HL-60/S4 treated with retinoic acid at 250 ng/mL for 4 days and 3 days (cell line): ENCODE data around the gene ETS2.

Experiments
- in situ Hi-C: fragments of 300-500 bp; cut with MboI; formaldehyde crosslinking; loops from 2 replicates; pipeline ENCODE4 v1.7.0; 2022; ENCODE audit warnings: low sequenced_read_pairs

The ETS2 gene

DNA sequence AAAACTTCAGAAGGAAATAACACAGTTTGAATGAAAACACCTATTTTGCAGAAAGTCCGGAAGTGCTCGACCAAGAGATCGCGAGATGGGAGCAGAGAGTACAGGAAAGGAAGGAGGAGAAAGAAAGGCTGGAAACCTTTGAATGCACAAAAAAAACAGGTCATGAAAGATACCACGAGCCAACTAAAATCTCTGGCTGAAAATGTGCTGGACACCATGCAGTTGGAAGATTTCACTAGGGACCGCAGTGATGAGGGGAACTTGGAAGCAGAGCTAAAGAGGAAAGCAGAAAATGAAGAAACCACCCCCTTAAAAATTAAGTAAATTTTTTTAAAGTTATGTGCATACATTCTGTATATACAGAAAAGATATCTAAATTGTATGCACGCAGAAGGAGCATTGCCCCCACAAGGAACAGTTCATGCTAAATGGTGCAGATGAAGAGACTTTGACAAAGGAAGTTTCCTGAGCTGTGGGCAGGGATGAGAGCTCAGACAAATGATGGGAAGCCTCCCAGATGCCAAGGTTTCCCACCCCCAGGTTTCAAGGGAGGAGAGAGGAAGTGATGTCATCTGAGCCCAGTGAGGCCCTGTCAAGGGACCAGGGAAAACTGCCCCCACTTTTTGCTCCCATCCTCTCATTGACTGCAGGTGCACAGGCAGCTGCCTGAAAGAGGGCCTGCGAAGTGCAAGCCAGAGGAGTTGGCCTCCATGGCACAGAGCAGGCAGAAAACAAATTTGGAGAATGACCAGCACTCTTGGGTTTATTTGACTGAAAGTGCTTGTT is 52.5 kb downstream of the ETS2 start:
- in situ Hi-C loops = no loop called here

DNA sequence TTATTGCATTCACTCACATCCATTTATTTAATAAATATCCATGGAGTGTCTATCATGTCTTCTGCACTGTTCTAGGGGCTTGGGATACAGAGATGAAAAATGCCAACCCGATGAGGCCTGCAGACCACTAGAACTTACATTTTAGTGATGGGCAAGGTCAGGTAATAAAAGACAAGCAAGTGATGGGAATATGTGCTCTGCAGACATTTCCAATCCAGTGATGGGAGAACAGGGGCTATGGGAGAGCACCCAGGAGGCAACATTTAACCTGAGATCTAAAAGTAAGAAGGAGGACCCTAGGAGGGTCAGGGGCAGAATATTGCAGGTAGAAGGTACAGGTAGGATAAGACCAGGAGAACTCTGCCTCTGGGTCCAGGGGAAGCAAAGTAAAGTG is 53.1 kb downstream of the ETS2 start:
- in situ Hi-C loops = no loop called here

DNA sequence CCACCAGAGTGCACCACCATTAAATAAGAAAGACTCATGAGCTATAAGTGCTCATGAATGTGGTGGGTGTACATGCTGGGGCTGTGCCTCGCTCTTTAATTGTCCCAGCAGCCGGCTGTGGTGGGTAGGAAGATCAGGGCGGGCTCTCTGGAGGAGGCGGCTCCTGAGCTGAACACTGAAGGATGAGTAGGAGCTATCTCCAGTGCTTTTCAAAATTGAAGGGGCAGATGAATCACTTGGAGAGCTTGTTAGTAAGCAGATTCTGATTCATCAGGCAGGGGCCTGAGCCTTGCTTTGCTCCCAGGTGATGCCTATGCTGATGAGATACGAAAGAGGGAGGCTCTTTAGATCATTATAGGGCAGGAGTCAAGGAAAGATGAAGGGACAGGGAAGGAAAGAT is 54.1 kb downstream of the ETS2 start:
- in situ Hi-C loops = no loop called here

DNA sequence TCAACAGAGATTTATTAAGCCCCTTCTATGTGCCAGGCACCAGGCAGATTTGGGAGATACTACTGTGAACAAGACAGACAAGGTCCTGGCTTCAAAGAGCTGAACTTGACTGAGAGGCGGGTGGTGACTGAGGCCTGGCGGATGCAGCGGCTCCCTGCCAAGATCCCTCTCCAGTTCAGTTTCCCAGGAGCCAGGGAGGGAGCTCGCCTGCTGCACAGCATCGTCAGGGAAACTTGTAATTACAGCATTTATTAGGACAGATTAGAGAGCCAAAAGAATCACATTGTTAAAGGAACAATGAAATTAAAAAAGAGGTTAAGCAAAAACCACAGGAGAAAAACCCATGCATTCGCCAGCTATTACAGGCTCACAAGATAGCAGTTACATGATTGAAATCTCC is 55.3 kb downstream of the ETS2 start:
- in situ Hi-C loops = no loop called here

DNA sequence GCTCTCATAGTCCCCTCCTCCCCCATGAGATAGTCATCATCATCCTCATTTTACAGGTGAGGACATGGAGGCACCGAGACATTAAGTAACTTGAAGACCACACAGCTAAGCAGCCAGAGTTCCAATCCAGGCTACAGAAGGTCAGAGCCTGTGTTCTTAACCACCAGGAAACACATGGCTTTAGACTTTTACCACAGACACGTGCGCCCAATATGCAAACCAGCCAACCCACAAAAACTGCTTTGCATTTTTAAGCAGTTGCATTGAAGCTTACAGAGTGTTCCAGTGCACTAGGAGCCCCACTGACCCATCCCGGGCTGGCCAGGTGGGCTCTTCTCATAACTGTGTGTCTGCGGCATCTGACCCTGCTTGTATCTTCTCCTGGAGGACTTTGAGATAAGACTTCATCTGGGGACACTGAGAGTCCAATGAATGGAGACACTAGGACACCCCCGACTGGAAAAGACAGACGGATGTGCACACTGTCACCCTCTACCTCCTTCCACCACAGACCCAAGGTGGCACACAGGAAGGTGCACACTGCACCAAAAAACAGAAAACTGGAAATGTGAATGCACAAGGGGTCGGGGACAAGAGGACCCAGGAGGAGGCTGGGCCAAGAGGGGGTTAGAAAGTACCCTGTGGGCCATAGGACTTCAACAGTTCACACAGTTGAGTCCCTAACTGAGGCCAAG is 56.4 kb downstream of the ETS2 start:
- in situ Hi-C loops = no loop called here

DNA sequence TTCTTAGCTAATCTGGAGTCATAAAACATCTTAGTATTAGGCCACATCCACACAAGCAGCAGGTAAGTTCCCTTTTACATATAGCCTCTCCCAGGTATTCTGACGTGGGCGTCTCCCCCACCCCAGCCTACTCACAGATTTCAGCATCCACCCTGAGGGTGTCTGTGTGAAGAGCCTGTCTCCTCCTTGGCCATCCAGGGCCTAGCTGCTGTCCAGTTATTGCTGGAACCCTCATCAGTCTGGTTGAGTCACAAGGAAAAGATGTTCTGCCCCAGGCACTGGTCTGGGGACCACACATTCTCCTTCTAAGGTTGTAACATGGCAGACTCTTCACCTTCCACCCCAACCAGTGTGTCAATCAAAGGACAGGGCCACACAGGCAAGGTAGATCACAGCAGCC is 57.6 kb downstream of the ETS2 start:
- in situ Hi-C loops = no loop called here

DNA sequence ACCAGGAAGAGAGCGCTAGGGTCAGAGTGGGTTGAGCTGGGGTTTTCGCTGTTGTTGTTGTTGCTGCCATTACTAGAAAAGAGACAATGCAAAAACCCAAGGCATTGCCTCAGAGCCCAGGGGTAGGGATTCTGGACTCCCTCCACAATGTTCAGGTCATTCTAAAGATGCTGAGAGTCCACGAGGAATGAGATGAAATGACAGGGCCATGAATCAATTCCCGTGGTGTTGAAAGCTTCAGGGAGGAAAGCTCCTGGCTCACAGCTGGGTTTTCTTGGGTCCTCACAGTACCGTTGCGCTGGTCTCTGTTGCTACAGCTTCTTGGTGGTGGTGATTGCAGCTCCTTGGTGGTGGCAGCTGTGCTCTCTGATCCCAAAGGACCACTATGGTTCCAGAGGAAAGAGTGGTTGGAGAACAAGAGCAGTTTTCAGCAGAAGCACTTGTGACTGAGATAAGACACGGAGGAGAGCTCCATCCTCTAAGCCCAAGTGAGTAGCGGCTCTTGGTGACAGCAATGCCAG is 58.2 kb downstream of the ETS2 start:
- in situ Hi-C loops = no loop called here

DNA sequence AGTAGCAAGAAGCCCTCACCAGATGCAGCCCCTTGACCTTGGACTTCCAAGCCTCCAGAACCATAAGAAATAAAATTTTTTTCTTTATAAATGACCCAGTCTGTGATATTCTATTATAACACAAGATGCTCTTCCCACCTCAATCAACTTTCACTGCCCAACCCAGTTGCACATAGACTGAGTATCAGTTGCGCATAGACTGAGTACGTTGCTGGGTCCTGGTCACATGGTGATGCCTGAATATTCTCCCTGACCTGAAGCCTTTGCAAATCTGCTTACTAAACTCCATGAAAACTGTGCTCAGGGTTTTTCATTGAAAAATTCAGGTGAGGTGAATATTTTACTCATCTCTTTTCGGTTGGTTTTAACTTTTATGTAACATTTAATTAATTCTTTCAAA is 59.2 kb downstream of the ETS2 start:
- in situ Hi-C loops = no loop called here

DNA sequence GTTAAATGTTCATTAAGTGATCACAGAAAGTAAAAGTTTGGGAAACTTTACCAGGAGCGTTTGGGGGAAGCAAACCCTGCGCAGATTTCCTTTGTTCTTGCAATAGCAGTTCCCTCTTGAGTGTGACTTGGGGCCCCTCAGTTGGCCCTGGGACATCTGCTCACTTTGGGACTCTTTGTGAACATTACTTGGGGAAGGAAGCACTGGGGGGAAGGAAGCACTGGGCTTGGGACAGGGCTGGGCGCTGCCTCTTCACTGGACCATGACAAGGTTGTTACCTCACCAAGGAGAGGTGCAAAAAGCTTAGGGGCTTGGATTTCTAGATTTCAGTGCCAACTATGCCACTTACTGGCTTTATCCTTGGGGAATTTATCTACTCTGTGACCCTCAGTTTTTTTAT is 63.5 kb downstream of the ETS2 start:
- in situ Hi-C loops = no loop called here

DNA sequence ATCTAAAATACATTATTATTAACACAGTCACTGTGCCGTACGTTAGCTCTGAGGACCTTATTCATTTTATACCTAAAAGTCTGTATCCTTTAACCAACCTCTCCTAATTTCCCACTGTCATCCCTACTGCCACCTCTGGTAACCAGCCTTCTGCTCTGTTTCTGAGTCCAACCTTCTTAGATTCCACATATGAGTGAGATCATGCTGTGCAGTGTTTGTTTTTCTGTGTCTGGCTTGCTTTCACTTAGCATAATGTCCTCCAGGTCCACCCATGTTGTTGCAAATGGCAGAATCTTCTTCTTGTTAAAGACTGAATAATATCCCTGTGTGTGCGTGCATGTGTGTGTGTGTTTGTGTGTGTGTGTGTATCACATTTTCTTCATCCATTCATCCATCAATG is 64.2 kb downstream of the ETS2 start:
- in situ Hi-C loops = no loop called here
